HG03575 (cell line): ENCODE results near the gene ZFYVE16.
A peak's percentile ranks its signal among the peaks of the same experiment; 100 is the strongest.
"Not testable (repeated sequence)": the region's sequence is repeated elsewhere in the genome, so short reads cannot be mapped to it uniquely, and the experiment has no call there.

Experiments used
- ATAC-seq: cut with Tn5 transposase; IDR thresholded peaks from one replicate; pipeline ENCODE4 v1.9.1; 2021; ENCODE audit not compliant: unreplicated experiment, insufficient number of reproducible peaks, low FRiP score; ENCODE audit errors: extremely low read depth

ZFYVE16 gene

DNA sequence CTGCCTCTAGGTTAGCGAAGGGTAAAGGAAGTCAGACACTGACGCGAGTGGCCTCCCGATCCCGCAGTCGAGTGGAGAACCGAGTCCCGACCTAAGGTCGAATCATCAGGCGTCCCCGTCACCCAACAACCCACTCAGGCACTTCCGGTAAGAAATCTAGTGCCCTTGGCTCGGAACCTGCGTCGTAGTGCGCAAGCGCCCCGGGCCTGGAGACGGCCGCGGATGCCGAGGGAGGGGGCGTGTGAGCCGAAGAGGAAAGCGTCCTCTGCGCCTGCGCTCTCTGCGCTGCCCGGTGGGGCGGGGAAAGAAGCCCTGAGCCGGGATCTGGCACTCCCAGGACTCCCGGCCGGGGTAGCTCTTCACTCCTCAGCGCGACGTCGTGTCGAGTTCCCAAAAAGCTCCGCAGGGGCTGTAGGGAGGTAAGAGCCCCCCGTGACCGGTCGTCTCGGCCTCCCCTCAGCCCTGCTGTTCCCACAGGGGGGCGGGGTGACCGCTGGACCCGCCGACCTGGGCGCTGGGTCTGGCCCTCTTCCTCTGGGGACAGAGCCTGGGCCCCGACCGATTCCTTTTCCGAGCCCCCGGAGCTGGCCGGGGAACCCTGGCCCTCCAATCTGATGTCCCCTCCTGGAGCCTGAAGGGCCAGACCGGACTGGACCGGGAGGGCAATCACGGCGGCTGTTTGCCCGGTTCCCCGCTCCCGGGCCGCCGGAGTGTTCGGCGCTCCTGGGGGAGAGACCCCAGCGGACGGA is at the start of gene ZFYVE16:
Gene ZFYVE16 (plus strand): TSS at position 330 of the 749 bp plus-strand sequence. CDS start 26,084 bp downstream, outside the sequence.
- ATAC-seq, result peak; percentile 60

DNA sequence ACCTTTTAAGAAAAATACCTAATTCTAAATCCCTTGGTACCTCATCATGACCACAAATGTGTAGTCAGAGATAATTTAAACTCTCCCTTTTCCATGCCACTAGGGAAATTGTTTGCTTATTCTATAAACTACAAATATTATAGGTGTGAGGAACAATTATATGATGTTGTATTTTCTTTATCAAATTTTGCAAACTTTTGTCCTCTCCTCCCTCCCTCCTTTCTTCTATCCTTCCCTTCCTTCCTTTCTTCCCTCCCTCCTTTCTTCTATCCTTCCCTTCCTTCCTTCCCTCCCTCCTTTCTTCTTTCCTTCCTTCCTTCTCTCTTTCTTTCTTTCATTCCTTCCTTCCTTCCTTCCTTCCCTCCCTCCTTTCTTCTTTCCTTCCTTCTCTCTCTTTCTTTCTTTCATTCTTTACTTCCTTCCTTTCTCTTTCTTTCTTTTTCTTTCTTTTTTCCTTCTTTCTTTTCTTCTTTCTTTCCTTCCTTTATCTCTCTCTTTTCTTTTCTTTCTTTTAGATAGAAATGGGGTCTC is 46.9 kb upstream of the ZFYVE16 start:
- ATAC-seq, result no peak

DNA sequence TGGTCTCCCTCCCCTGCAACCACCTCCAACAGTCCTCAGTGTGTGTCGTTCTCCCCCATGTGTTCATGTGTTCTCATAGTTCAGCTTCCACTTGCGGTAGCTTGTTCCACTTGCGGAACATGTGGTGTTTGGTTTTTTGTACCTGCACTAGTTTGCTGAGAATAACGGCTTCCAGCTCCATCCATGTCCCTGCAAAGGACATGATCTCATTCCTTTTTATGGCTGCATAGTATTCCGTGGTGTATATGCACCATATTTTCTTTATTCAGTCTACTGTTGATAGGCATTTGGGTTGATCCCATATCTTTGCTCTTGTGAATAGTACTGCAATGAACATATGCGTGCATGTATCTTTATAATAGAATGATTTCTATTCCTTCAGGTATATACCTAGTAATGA is 43.0 kb upstream of the ZFYVE16 start:
- ATAC-seq, result no peak

DNA sequence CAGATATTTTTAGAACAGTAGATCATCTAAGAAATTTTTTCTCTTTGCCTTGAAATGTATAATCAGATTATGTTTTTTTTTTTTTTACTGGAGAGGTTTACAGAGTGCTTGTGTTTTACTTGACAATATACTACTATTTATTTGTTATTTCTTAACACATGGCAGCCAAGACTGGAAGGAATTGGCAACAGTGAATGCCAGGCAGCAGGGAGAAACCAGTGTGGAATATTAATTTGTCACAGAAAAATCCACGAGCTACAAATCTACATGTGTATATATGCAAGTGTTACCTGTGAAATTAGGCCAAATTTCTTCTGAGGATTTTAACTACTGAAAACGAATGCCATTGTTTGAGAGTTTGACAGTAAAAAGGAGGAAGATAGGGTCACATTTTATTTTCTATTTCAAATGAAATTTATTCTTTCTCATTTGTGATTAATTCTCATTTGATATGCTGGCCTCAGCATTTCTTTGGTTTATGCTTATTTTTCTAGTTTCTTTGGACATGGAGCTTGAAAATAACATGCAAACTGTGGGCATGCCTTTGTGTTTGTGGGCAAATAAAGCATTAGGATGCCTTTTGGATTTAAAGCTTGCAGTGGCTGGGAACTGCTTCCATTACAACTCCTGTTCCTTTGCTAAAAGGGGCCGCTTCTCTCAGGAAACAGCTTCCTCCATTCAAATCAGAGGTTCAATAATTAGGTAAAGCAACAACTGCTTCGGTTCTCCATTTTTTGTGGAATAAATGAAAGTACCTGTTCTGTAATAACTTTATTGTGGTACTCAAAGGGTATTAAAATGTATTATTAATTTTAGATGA is 39.0 kb upstream of the ZFYVE16 start:
- ATAC-seq, result no peak

DNA sequence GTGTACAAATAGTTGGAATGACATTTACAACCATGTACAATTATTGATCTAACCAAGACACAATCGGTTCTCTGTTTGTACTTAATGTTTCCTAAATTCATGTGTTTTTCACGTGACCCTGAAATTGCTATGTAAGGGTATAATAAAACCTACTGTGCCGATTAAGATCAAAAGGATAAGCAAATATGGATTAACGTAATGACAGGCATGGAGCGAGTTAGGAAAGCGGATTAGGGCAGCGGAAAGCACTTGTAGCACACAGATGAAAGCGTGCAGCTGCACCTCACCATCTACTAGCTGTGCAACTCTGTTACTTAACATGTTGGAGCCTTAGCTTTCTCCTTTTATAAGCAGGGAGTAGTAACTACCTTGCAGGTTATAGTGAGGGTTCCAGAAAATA is 38.3 kb upstream of the ZFYVE16 start:
- ATAC-seq, result no peak

DNA sequence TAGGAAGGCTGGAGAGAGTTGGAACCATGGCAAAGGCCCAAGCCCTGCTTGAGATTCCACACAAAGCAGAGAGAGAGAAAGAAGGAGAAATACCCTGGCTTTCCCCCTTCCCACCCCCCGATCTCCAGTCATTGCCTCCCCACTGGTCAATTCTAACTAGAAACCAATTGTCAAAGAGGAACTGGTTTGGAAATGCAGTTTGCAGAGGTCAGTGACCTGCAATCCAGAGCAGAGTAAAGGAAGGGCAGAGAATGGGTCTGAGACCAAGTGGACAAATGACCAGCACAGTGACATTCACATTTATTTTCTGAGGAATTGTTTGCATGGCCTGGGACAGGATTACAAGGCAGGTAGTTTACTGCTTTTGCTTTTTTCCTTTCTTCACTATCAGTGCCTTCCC is 37.5 kb upstream of the ZFYVE16 start:
- ATAC-seq, result no peak

DNA sequence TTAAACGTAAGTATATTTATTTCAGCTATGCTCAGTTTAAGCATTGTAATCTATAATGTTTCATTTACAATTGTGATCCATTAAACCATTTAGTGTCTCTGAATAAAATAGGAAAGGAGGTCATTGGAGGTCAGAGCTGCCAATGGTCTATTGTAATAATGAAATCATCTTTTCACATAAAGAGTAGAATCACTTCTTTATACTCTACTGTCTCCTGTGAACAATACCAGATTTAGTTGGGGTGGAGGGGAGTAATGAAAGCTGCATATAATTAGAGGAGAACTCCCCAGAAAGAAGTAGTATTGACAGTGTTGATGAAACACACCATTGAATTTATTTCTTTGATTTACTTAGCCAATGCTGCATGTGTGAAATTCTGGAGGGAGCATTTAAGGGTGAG is 35.1 kb upstream of the ZFYVE16 start:
- no peak for ATAC-seq

DNA sequence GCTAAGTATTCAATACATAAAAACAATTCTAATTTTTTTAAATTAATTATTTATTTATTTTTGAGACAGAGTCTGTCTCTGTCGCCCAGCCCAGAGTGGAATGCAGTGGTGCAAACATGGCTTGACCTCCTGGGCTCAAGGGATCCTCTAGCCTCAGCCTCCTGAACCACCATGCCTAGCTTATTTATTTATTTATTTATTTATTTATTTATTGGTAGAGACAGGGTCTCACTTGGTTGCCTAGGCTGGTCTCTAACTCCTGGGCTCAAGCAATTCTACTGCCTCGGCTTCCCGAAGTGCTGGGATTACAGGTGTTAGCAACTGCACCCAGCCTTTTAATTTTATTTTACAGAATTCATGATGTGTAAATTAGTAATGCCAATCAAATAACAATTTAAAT is 33.7 kb upstream of the ZFYVE16 start:
- no peak for ATAC-seq

DNA sequence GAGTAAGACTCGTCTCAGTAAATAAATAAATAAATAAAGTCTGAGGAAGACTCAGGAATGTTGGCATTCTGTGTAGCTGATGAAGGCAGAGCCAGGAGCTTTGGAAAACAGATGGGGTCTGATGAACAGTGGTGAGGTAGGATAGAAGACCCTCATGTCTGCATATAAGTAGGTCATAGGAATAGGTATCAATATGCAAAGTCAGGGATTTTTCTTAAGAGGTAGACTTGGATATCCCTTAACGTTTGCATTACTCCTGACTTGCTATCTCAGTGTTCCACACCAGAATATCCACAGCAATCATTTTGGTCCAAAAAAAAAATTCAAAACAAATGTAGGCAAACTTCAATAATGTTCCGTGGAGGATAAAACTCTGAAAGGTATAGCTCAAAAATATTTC is 31.3 kb upstream of the ZFYVE16 start:
- no peak for ATAC-seq

DNA sequence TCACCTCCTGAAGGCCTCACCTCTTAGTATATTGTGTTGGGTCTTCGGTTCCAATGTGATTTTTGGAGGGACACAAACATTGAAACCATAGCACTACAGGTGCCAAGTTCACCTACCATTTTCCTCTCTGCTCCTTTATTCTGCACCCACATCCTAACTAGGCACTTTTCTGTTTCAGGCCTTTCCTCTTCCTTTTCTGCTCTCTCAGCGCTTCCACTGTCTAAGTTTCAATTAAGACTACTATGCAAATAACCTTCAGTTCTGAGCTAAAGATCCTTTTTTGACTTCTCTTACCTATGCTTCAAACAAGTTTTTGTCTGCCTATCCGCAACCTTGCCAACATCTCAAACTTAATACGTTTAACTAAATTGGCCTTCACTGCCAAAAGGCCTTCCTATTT is 25.4 kb upstream of the ZFYVE16 start:
- ATAC-seq, result no peak

DNA sequence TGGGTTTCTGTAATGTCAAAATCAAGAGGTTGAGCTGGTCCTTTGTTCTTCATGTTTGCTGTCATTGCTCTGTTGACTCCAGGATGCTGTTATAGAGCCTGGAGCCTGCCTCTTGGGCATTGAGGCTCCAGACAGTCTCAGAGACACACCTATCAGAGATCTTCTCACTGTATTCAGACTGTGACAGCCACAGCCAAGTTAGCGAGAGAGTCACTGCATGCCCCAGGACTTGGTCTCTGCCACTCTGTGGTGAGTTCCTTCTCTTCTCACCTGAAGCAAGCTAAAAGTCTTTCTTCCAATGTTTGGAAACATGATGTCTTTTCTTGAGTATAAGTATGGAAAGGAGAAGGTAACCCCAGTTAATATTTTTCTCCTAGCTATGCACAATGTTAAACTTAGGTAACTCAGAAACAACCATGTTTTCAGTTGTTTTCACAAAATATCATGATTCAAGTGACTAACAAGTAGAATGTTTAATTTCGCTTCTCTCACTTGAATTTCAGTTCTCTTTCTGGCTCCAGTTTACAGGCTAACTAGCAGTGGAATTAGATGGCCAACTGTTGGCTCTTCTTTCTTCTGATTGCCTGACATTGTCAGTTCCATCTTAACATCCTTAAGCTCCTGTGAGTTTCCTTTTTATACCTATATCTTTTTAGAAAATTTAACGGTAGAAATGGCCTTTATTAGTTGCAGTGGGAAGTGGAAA is 20.6 kb upstream of the ZFYVE16 start:
- no peak for ATAC-seq

DNA sequence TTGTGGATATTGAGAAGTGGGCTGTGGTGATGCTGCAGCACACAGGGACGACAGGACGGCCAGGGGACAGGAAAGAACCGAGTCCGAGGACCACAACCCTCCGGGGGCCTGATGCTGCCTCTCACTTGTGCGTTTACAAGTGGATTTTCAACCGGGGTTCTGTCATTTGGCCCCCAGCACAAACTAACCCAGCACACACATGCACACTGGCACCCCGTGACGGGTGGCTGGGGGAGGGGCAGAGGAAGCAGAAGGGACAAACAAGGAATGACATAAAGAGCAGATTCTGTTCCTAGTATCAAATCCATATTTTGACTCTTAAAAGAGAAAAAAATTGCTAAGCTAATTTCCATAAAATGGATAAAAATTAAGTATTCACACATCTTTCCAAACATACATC is 18.3 kb upstream of the ZFYVE16 start:
- no peak for ATAC-seq

DNA sequence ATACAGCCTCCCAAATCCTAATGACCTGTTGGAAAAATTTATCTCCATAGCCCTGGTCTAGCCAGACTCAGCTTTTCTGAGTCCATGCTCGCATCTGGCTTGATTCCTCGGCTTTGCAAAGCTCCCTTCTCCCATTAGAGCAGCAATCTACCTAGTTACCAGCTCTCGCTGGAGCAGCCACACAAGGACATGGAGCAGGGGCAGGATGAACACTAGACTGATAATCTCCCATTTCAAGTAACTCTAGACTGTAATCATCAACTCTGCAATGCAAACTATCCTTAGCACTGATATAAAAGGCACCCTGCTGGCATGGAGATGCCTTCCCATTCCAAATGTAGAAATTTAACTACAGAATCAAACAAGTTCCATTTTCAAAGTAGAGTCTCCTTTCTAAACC is 17.5 kb upstream of the ZFYVE16 start:
- ATAC-seq, result not testable (repeated sequence)

DNA sequence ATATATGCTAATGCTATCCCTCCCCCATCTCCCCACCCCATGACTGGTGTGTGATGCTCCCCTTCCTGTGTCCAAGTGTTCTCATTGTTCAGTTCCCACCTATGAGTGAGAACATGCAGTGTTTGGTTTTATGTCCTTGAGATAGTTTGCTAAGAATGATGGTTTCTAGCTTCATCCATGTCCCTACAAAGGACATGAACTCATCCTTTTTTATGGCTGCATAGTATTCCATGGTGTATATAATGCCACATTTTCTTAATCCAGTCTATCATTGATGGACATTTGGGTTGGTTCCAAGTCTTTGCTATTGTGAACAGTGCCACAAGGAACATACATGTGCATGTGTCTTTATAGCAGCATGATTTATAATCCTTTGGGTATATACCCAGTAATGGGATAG is 16.6 kb upstream of the ZFYVE16 start:
- ATAC-seq, result not testable (repeated sequence)

DNA sequence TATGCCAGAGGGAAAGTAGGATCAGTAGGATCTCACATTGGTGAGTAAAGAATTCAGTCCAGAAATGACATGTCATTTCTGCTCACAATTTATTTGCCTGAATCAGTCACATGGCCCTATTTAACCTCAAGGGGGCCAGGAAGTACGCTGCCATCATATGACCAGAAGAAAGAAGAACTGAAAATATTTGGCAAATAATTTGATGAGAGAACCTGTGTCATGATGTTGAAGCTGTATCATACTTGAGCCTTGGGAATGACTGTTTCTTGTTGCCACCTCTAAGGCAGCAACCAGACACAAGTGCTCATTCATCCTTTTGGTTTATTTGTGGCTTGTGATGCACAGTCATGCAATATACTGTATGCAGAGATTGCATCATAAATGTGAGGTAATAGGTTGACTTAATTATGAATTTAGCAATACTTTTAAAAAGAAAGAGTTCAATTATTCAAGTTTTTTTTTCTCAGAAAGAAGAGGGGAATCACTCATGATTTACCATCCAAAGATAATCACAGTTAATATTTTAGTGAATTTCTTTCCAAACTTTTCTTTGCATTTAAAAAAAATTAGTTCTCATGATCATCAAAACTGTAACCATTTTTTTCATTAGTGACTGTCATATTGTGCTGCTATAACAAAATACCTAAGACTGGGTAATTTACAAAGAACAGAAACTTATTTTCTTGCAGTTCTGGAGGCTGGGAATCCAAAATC is 8.2 kb upstream of the ZFYVE16 start:
- ATAC-seq, result no peak

DNA sequence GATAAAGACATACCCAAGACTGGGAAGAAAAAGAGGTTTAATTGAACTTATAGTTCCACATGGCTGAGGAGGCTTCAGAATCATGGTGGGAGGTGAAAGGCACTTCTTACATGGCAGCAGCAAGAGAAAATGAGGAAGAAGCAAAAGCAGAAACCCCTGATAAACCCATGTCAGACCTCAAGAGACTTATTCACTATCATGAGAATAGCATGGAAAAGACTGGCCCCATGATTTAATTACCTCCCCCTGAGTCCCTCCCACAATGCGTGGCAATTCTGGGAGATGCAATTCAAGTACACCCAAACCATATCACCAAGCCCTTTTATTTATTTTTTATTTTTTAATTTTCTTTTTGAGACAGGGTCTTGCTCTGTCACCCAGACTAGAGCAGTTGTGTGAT is 7.5 kb upstream of the ZFYVE16 start:
- not testable (repeated sequence) for ATAC-seq

DNA sequence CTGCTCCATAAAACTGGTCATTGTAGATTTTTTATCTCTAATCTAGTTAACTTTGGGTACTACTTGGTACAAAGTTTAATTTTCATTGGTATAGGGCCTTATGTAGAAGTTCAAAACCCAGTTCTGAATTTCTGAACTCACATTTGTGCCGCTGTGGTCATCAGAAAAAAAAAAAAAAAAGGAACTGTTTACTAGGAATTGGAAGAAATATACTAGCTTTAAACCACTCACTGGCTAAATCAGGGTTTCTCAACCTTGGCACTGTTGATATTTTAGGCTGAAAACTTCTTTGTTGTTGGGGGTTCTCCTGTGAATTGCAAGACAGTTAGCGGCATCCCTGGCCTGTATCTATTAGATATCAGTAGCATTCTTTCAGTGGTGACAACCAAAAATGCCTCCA is 4.1 kb upstream of the ZFYVE16 start:
- ATAC-seq, result no peak

DNA sequence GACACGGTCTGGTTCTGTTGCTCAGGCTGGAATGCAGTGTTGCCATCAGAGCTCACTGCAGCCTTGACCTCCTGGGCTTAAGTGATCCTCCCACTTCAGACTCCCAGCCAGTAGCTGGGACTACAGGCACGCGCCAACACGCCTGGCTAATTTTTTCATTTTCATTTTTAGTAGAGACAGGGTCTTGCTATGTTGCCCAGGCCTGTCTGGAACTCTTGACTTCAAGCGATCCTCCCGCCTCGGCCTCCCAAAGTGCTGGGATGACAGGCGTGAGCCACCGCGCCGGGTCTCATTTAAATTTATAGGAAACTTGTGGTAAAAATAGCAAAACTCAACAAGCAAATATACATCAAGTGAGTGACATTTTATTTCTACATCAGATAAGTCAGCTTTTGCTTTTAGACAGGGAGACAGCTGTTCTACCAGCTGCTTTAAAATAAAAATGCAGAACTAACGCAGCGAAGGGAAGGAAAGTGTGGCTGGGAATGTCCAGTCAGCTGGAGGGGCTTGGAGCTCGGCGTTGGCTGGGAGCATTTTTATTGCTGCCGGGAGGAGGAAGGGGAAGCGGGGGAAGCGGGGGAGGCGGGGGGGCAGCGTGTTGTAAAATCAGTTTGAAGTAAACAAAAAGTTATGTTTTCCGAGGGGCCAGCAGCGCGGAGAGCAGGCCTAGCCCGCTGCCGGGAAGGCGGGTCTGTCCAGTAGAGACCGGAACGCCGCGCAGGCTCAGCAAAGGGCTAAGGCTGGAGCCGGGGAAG is 707 bp upstream of the ZFYVE16 start:
- peak; percentile 8 for ATAC-seq
